Keratinocyte (primary cell): ENCODE results near the gene ZNF598. TPM values are rescaled to one million over a fixed set of nuclear protein-coding genes. Genes with fewer than 3 reads are reported as not detected.
"Not testable (repeated sequence)": the region's sequence is repeated elsewhere in the genome, so short reads cannot be mapped to it uniquely, and the experiment has no call there.

Source experiments
- DNase-seq: peaks from one replicate; pipeline ENCODE4 v3.0.0-alpha.2; 2011; ENCODE audit warnings: low read depth, missing footprints, low spot score
- FAIRE-seq: peaks from 2 replicates; lab custom pipeline; 2011; peaks lifted over from hg19 to GRCh38; lab: Jason Lieb, UNC
- H2AFZ ChIP-seq: 2 replicates; pipeline ENCODE4 v1.6.0; 2012; ENCODE audit warnings: low read length, control low read depth, inconsistent platforms; ENCODE audit not compliant: control insufficient read depth
- H3K27ac ChIP-seq: 2 replicates; pipeline ENCODE4 v1.5.1; 2011; ENCODE audit warnings: low read length; ENCODE audit not compliant: control insufficient read depth, insufficient read depth
- H3K27me3 ChIP-seq: 3 replicates; pipeline ENCODE4 v1.6.0; 2011; ENCODE audit warnings: low read length; ENCODE audit not compliant: control insufficient read depth, insufficient read depth; ENCODE audit errors: extremely low read depth
- H3K36me3 ChIP-seq, 2 experiments: 2 replicates in 1 of 2; 3 replicates in 1 of 2; pipeline ENCODE4 v1.5.1; 2011; ENCODE audit warnings: low read length in 2 of 2, mild to moderate bottlenecking in 1 of 2; ENCODE audit not compliant: control insufficient read depth in 2 of 2, insufficient read depth in 2 of 2; ENCODE audit errors: extremely low read depth in 1 of 2
- H3K4me1 ChIP-seq: 3 replicates; pipeline ENCODE4 v1.5.1; 2011; ENCODE audit warnings: low read length; ENCODE audit not compliant: control insufficient read depth, insufficient read depth; ENCODE audit errors: extremely low read depth
- H3K4me2 ChIP-seq: 3 replicates; pipeline ENCODE4 v1.6.0; 2011; ENCODE audit warnings: low read depth, low read length; ENCODE audit not compliant: control insufficient read depth, insufficient read depth; ENCODE audit errors: extremely low read depth
- H3K4me3 ChIP-seq, 3 experiments: fragments of 200-600 bp in 1 of 3; sonication (generic) in 1 of 3; 2 replicates in 2 of 3; 3 replicates in 1 of 3; pipeline ENCODE4 v1.5.1; 2011 to 2016; ENCODE audit warnings: low read length in 3 of 3, mild to moderate bottlenecking in 3 of 3, control low read depth in 2 of 3, inconsistent platforms in 1 of 3, low read depth in 1 of 3, mixed read lengths in 1 of 3, mixed run types in 1 of 3, moderate library complexity in 1 of 3; ENCODE audit not compliant: control insufficient read depth in 2 of 3, insufficient read depth in 2 of 3; ENCODE audit errors: extremely low read depth in 1 of 3
- H3K79me2 ChIP-seq: 2 replicates; pipeline ENCODE4 v1.6.0; 2012; ENCODE audit warnings: low read length; ENCODE audit not compliant: control insufficient read depth, insufficient read depth
- H3K9ac ChIP-seq: 3 replicates; pipeline ENCODE4 v1.6.0; 2011; ENCODE audit warnings: low read length; ENCODE audit not compliant: control insufficient read depth, insufficient read depth; ENCODE audit errors: extremely low read depth
- H3K9me1 ChIP-seq: 3 replicates; pipeline ENCODE4 v1.6.0; 2011; ENCODE audit warnings: low read length; ENCODE audit not compliant: control insufficient read depth, insufficient read depth; ENCODE audit errors: extremely low read depth
- H3K9me3 ChIP-seq: 2 replicates; pipeline ENCODE4 v1.5.1; 2012; ENCODE audit warnings: low read depth, low read length; ENCODE audit not compliant: control insufficient read depth
- H4K20me1 ChIP-seq: 3 replicates; pipeline ENCODE4 v1.6.0; 2011; ENCODE audit warnings: low read length; ENCODE audit not compliant: control insufficient read depth, insufficient read depth; ENCODE audit errors: extremely low read depth
- CTCF ChIP-seq, 3 experiments: IDR thresholded peaks in 1 of 3; conservative IDR thresholded peaks in 1 of 3; optimal IDR thresholded peaks in 1 of 3; 2 replicates in 2 of 3; 3 replicates in 1 of 3; pipeline versions ENCODE3 to v1.5.1; 2011; ENCODE audit warnings: low read length in 3 of 3, mild to moderate bottlenecking in 3 of 3, moderate library complexity in 2 of 3, control low read depth in 1 of 3, inconsistent platforms in 1 of 3; ENCODE audit not compliant: insufficient read depth in 2 of 3; ENCODE audit errors: extremely low read depth in 1 of 3
- EZH2 ChIP-seq: IDR thresholded peaks from one replicate; pipeline ENCODE4 v1.6.1; 2012; ENCODE audit warnings: inconsistent platforms, mild to moderate bottlenecking, low read length, moderate library complexity
- dilution Hi-C: fragments of 300-500 bp; cut with MboI; formaldehyde crosslinking; loops from one replicate; pipeline ENCODE4 v1.7.0; 2020; ENCODE audit warnings: low sequenced_read_pairs; ENCODE audit not compliant: extremely low pct_ligation_motif_present
- polyA plus RNA-seq, 5 experiments: library from polyadenylated mRNA; depleted of rRNA in 3 of 5; stranded (reverse) in 3 of 5; stranded (forward) in 1 of 5; unstranded in 1 of 5; fragments of >200 nt; gene quantifications; 1 replicate in 1 of 5; 2 replicates in 3 of 5; 3 replicates in 1 of 5; pipeline versions ENCODE4 v1.2.1 to v1.2.3, GENCODE V29; 2011 to 2012; ENCODE audit warnings: missing spikeins in 2 of 5, low read depth in 1 of 5, low replicate concordance in 1 of 5

Gene ZNF598
- polyA plus RNA-seq, 1 donor (not counting 4 experiments of a cell fraction or from before 2014, with no cell fraction given): 18.0 TPM

GRCh38 chr16:2035431-2036199 is 26.0 kb upstream of the ZNF598 start:
- no peak overlapping the region for H3K4me2 ChIP-seq
- dilution Hi-C loops: no loop called here
- no peaks in the 10 kb centered on the region for H3K27me3 ChIP-seq
- no peaks in the 10 kb centered on the region for H4K20me1 ChIP-seq
- DNase-seq (no peak), FAIRE-seq (no peak)
- H3K9me3 ChIP-seq: no peaks in the 10 kb centered on the region
- H3K9ac ChIP-seq: no peak overlapping the region
- no peak overlapping the region for H3K27ac ChIP-seq
- H3K79me2 ChIP-seq: no peaks in the 10 kb centered on the region
- H3K4me3 ChIP-seq: no peak overlapping the region
- peaks cover 0 to 3% of the 10 kb centered on the region in 2 experiments for H3K36me3 ChIP-seq
- H2AFZ ChIP-seq: no peak overlapping the region
- TF ChIP-seq EZH2 (no peak), CTCF (optimal IDR thresholded peaks at IDR 0.05 in 1 of 3, IDR thresholded peaks at IDR 0.05 in 1 of 3, conservative IDR thresholded peaks at IDR 0.05 in 1 of 3; ENCODE audit: extremely low read depth in 1 of 3, insufficient read depth in 2 of 3, low read length in 3 of 3) (no peak)
- no peaks in the 10 kb centered on the region for H3K9me1 ChIP-seq
- H3K4me1 ChIP-seq: peaks cover 9% of the 10 kb centered on the region

GRCh38 chr16:2034696-2035430 is 25.2 kb upstream of the ZNF598 start:
- dilution Hi-C loops: no loop called here
- no peaks in the 10 kb centered on the region for H4K20me1 ChIP-seq
- no peak for FAIRE-seq

GRCh38 chr16:2033909-2034695 is 24.5 kb upstream of the ZNF598 start:
- FAIRE-seq, H3K4me1 ChIP-seq, H3K9me1 ChIP-seq, H3K9ac ChIP-seq, H3K36me3 ChIP-seq, H3K9me3 ChIP-seq, H4K20me1 ChIP-seq, H3K79me2 ChIP-seq, H3K27ac ChIP-seq, DNase-seq, dilution Hi-C loops, H3K27me3 ChIP-seq: not testable (repeated sequence)
- Histone ChIP-seq H3K4me3 (peak overlapping the region in 1 of 3 experiments; percentile 32), H3K4me2 (peak overlapping the region; percentile 48), H2AFZ (peak overlapping the region; percentile 69)

More at GRCh38 chr16:2034696-2035430, 25.2 kb upstream of the ZNF598 start:
- Histone ChIP-seq H3K9me1 (no peaks in the 10 kb centered on the region), H3K36me3 (peaks cover 0 to 3% of the 10 kb centered on the region in 2 experiments), H3K79me2 (no peaks in the 10 kb centered on the region), H3K27ac (no peak overlapping the region), H3K4me2 (no peak overlapping the region), H3K4me1 (peaks cover 9% of the 10 kb centered on the region), H2AFZ (no peak overlapping the region), H3K4me3 (no peak overlapping the region), H3K9ac (no peak overlapping the region), H3K27me3 (no peaks in the 10 kb centered on the region), H3K9me3 (no peaks in the 10 kb centered on the region)
- TF ChIP-seq CTCF (optimal IDR thresholded peaks at IDR 0.05 in 1 of 3, IDR thresholded peaks at IDR 0.05 in 1 of 3, conservative IDR thresholded peaks at IDR 0.05 in 1 of 3; ENCODE audit: extremely low read depth in 1 of 3, insufficient read depth in 2 of 3, low read length in 3 of 3): no peak
- TF ChIP-seq EZH2: no peak
- DNase-seq: no peak
